ENCODE data around the gene LPCAT4.
"Not testable (repeated sequence)": the region's sequence is repeated elsewhere in the genome, so short reads cannot be mapped to it uniquely, and the experiment has no call there.

Gene LPCAT4

GRCh38 chr15:34367101-34368081 is at the start of gene LPCAT4:
Gene LPCAT4 (minus strand): TSS chr15:34367196. CDS start chr15:34367100, 96 bp downstream.
- peaks cover 22% of the 10 kb centered on the region for H3K79me2 ChIP-seq (ENCODE audit: insufficient read depth, low read length)
- H4K20me1 ChIP-seq (ENCODE audit: insufficient read depth, low read length): peaks cover 6% of the 10 kb centered on the region; the same call in 1 of the 2 replicates
- peak; percentile 86 for DNase-seq
- H3K9me3 ChIP-seq (ENCODE audit: insufficient read depth, low read length, severe bottlenecking): no peaks in the 10 kb centered on the region
- peak within 1 kb of the TSS; percentile 98 for H3K9ac ChIP-seq (ENCODE audit: low read depth, low read length)
- peak within 1 kb of the TSS; percentile 91 for H3K27ac ChIP-seq (ENCODE audit: low read length)
- TF ChIP-seq EZH2 (IDR thresholded peaks at IDR 0.05; ENCODE audit: borderline replicate concordance, low read depth, low read length, severe bottlenecking): no peak
- peak; percentile 91 for TF ChIP-seq CTCF (IDR thresholded peaks at IDR 0.05; ENCODE audit: borderline replicate concordance, extremely low read depth, low read length, poor library complexity, severe bottlenecking)
- ATAC-seq (ENCODE audit: insufficient read depth, low read depth): peak; percentile 80
- H2AFZ ChIP-seq (ENCODE audit: low read depth, low read length): peak within 1 kb of the TSS; percentile 90
- peaks cover 18% of the 10 kb centered on the region for H3K36me3 ChIP-seq (ENCODE audit: insufficient read depth, low read length)
- H3K27me3 ChIP-seq (ENCODE audit: insufficient read depth, low read length, poor library complexity): no peaks in the 10 kb centered on the region
- peaks cover 29% of the 10 kb centered on the region for H3K4me1 ChIP-seq (ENCODE audit: insufficient read depth, low read length)
- H3K4me3 ChIP-seq (ENCODE audit: low read depth in 1 of 2, low read length in 2 of 2): peak within 1 kb of the TSS; percentile 58 to 92
- H3K4me2 ChIP-seq (ENCODE audit: insufficient read depth, low read length): peak within 1 kb of the TSS; percentile 79

- H3K9me3 ChIP-seq (ENCODE audit: insufficient read depth, low read length, severe bottlenecking); ATAC-seq (ENCODE audit: insufficient read depth, low read depth); H3K4me3 ChIP-seq (ENCODE audit: low read depth in 1 of 2, low read length in 2 of 2): not testable (repeated sequence)
Measured at GRCh38 chr15:34409511-34409910, 42.5 kb upstream of the LPCAT4 start.

GRCh38 chr15:34408973-34409372 is 42.0 kb upstream of the LPCAT4 start:
- not testable (repeated sequence) for H3K9me3 ChIP-seq (ENCODE audit: insufficient read depth, low read length, severe bottlenecking); H3K36me3 ChIP-seq (ENCODE audit: insufficient read depth, low read length); H3K4me3 ChIP-seq (ENCODE audit: low read depth in 1 of 2, low read length in 2 of 2); H4K20me1 ChIP-seq (ENCODE audit: insufficient read depth, low read length); H2AFZ ChIP-seq (ENCODE audit: low read depth, low read length); H3K9ac ChIP-seq (ENCODE audit: low read depth, low read length); H3K4me1 ChIP-seq (ENCODE audit: insufficient read depth, low read length); H3K79me2 ChIP-seq (ENCODE audit: insufficient read depth, low read length); DNase-seq; H3K27ac ChIP-seq (ENCODE audit: low read length); H3K4me2 ChIP-seq (ENCODE audit: insufficient read depth, low read length); ATAC-seq (ENCODE audit: insufficient read depth, low read depth); H3K27me3 ChIP-seq (ENCODE audit: insufficient read depth, low read length, poor library complexity)

More at GRCh38 chr15:34409511-34409910, 42.5 kb upstream of the LPCAT4 start:
- DNase-seq; H3K4me2 ChIP-seq (ENCODE audit: insufficient read depth, low read length); H4K20me1 ChIP-seq (ENCODE audit: insufficient read depth, low read length); H3K27me3 ChIP-seq (ENCODE audit: insufficient read depth, low read length, poor library complexity); H2AFZ ChIP-seq (ENCODE audit: low read depth, low read length); H3K36me3 ChIP-seq (ENCODE audit: insufficient read depth, low read length); H3K4me1 ChIP-seq (ENCODE audit: insufficient read depth, low read length); H3K9ac ChIP-seq (ENCODE audit: low read depth, low read length); H3K79me2 ChIP-seq (ENCODE audit: insufficient read depth, low read length); H3K27ac ChIP-seq (ENCODE audit: low read length): not testable (repeated sequence)

- not testable (repeated sequence) for H3K27ac ChIP-seq (ENCODE audit: low read length); H3K4me1 ChIP-seq (ENCODE audit: insufficient read depth, low read length); ATAC-seq (ENCODE audit: insufficient read depth, low read depth); H3K9me3 ChIP-seq (ENCODE audit: insufficient read depth, low read length, severe bottlenecking); H3K4me3 ChIP-seq (ENCODE audit: low read depth in 1 of 2, low read length in 2 of 2); H3K79me2 ChIP-seq (ENCODE audit: insufficient read depth, low read length); H3K4me2 ChIP-seq (ENCODE audit: insufficient read depth, low read length); H3K27me3 ChIP-seq (ENCODE audit: insufficient read depth, low read length, poor library complexity); H3K9ac ChIP-seq (ENCODE audit: low read depth, low read length); H3K36me3 ChIP-seq (ENCODE audit: insufficient read depth, low read length); H4K20me1 ChIP-seq (ENCODE audit: insufficient read depth, low read length); H2AFZ ChIP-seq (ENCODE audit: low read depth, low read length); DNase-seq
Measured at GRCh38 chr15:34403899-34404298, 36.9 kb upstream of the LPCAT4 start.

- H3K4me2 ChIP-seq (ENCODE audit: insufficient read depth, low read length); H3K9ac ChIP-seq (ENCODE audit: low read depth, low read length); DNase-seq; H3K4me3 ChIP-seq (ENCODE audit: low read depth in 1 of 2, low read length in 2 of 2); ATAC-seq (ENCODE audit: insufficient read depth, low read depth); H3K36me3 ChIP-seq (ENCODE audit: insufficient read depth, low read length); H3K4me1 ChIP-seq (ENCODE audit: insufficient read depth, low read length); H4K20me1 ChIP-seq (ENCODE audit: insufficient read depth, low read length); H3K79me2 ChIP-seq (ENCODE audit: insufficient read depth, low read length); H3K9me3 ChIP-seq (ENCODE audit: insufficient read depth, low read length, severe bottlenecking); H2AFZ ChIP-seq (ENCODE audit: low read depth, low read length); H3K27me3 ChIP-seq (ENCODE audit: insufficient read depth, low read length, poor library complexity); H3K27ac ChIP-seq (ENCODE audit: low read length): not testable (repeated sequence)
Measured at GRCh38 chr15:34403160-34403598, 36.2 kb upstream of the LPCAT4 start.

GRCh38 chr15:34397637-34398259 is 30.8 kb upstream of the LPCAT4 start:
- H2AFZ ChIP-seq (ENCODE audit: low read depth, low read length); H3K27me3 ChIP-seq (ENCODE audit: insufficient read depth, low read length, poor library complexity); H3K4me1 ChIP-seq (ENCODE audit: insufficient read depth, low read length); H4K20me1 ChIP-seq (ENCODE audit: insufficient read depth, low read length); H3K9ac ChIP-seq (ENCODE audit: low read depth, low read length); DNase-seq; H3K4me2 ChIP-seq (ENCODE audit: insufficient read depth, low read length); H3K79me2 ChIP-seq (ENCODE audit: insufficient read depth, low read length); H3K4me3 ChIP-seq (ENCODE audit: low read depth in 1 of 2, low read length in 2 of 2); H3K36me3 ChIP-seq (ENCODE audit: insufficient read depth, low read length); H3K9me3 ChIP-seq (ENCODE audit: insufficient read depth, low read length, severe bottlenecking); H3K27ac ChIP-seq (ENCODE audit: low read length): not testable (repeated sequence)
- ATAC-seq (ENCODE audit: insufficient read depth, low read depth): peak; percentile 56

- H3K79me2 ChIP-seq (ENCODE audit: insufficient read depth, low read length); H2AFZ ChIP-seq (ENCODE audit: low read depth, low read length); H3K9ac ChIP-seq (ENCODE audit: low read depth, low read length); H3K36me3 ChIP-seq (ENCODE audit: insufficient read depth, low read length); DNase-seq; ATAC-seq (ENCODE audit: insufficient read depth, low read depth); H3K27ac ChIP-seq (ENCODE audit: low read length); H3K4me1 ChIP-seq (ENCODE audit: insufficient read depth, low read length); H3K27me3 ChIP-seq (ENCODE audit: insufficient read depth, low read length, poor library complexity); H4K20me1 ChIP-seq (ENCODE audit: insufficient read depth, low read length); H3K9me3 ChIP-seq (ENCODE audit: insufficient read depth, low read length, severe bottlenecking); H3K4me3 ChIP-seq (ENCODE audit: low read depth in 1 of 2, low read length in 2 of 2); H3K4me2 ChIP-seq (ENCODE audit: insufficient read depth, low read length): not testable (repeated sequence)
Measured at GRCh38 chr15:34392981-34393380, 26.0 kb upstream of the LPCAT4 start.
